ENCODE measurements around the gene GRB10. TPM values are rescaled to one million over a fixed set of nuclear protein-coding genes. Genes with fewer than 3 reads are reported as not detected.

The GRB10 gene
- total and polyA plus RNA-seq, 2 of the 8 experiments (the other 6 are each of a cell fraction or from before 2014, with no cell fraction given), result 35.7 to 97.0 TPM

DNA sequence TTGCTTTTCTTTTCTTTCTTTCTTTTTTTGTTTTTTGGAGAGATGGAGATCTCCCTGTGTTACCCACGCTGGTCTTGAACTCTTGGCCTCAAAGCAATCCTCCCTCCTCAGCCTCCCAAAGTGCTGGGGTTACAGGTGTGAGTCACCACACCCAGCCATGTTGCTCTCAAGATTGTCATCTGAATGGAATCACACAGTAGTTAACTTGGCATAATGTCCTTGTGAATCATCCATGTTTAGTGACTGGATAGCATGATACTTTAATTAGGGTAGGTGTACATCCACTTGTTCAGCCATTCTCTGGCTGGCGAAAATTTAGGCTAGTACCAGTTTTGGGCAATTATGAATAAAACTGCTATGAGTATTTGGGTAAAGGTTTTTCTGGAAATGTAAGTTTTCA lies 15.4 kb upstream of the GRB10 start:
- H3K4ac ChIP-seq (replicated peaks; ENCODE audit: insufficient read length, low read depth, low read length), result no peak overlapping the region
- peaks cover 2 to 8% (median 4%) of the 10 kb centered on the region in 4 experiments for H3K4me1 ChIP-seq (replicated peaks in 1 of 4; ENCODE audit: control insufficient read depth in 3 of 4, insufficient read depth in 4 of 4, low read length in 3 of 4)
- no peak overlapping the region for H3K4me3 ChIP-seq (ENCODE audit: extremely low read depth in 1 of 4, insufficient read depth in 2 of 4, low read depth in 3 of 4, low read length in 4 of 4)
- DNase-seq (ENCODE audit: low read depth in 1 of 2, low spot score in 2 of 2) (no peak), FAIRE-seq (no peak)
- H3K56ac ChIP-seq (replicated peaks; ENCODE audit: insufficient read length, low read depth, low read length), result no peak overlapping the region
- H3K23ac ChIP-seq (ENCODE audit: insufficient read length), result no peak overlapping the region
- H4K5ac ChIP-seq (ENCODE audit: insufficient read length, low read depth, low read length), result no peak overlapping the region
- H3K4me2 ChIP-seq (ENCODE audit: insufficient read depth in 1 of 2, low read depth in 2 of 2, low read length in 2 of 2), result no peak overlapping the region
- no peak overlapping the region for H3K9ac ChIP-seq (replicated peaks in 1 of 4; ENCODE audit: extremely low read depth in 1 of 4, low read depth in 3 of 4, low read length in 3 of 4)
- H4K91ac ChIP-seq (replicated peaks; ENCODE audit: insufficient read length, low read length), result no peak overlapping the region
- no peaks in the 10 kb centered on the region for H3K79me2 ChIP-seq (ENCODE audit: control insufficient read depth in 1 of 2, insufficient read depth in 2 of 2, low read length in 2 of 2)
- H3K36me3 ChIP-seq (ENCODE audit: control insufficient read depth in 2 of 4, insufficient read depth in 4 of 4, low read length in 3 of 4), result no peaks in the 10 kb centered on the region
- H2BK5ac ChIP-seq (ENCODE audit: low read depth, low read length), result no peak overlapping the region
- no peak overlapping the region for H2BK20ac ChIP-seq (ENCODE audit: low read length)
- no peak overlapping the region for H2BK120ac ChIP-seq (replicated peaks; ENCODE audit: low read depth, low read length)
- peaks cover 3% of the 10 kb centered on the region in 2 experiments; a peak in 2 of 4 replicates for H3K9me3 ChIP-seq (ENCODE audit: insufficient read depth in 2 of 2, low read depth in 1 of 2, low read length in 1 of 2)
- H4K20me1 ChIP-seq (replicated peaks in 1 of 2; ENCODE audit: control insufficient read depth in 1 of 2, insufficient read depth in 2 of 2, low read length in 2 of 2), result no peaks in the 10 kb centered on the region
- no peak overlapping the region for H3K18ac ChIP-seq (ENCODE audit: extremely low read depth, low read length)
- H3K79me1 ChIP-seq (ENCODE audit: low read depth, low read length), result no peaks in the 10 kb centered on the region
- H3K27ac ChIP-seq (ENCODE audit: low read depth, low read length), result no peak overlapping the region
- H2BK12ac ChIP-seq (ENCODE audit: low read depth, low read length), result no peak overlapping the region
- ChIA-PET POLR2A (ENCODE audit: partially characterized antibody) (no interaction called here), CTCF (ENCODE audit: partially characterized antibody) (interaction anchor here (1.2 kb wide), 1 partner anchor 9 kb away, joined by 6 read pairs; no protein-coding TSS in a partner anchor)
- no peak overlapping the region for H2AK5ac ChIP-seq (ENCODE audit: low read depth, low read length)
- WGBS, 2 experiments (ENCODE audit: extremely low coverage in 1 of 2, insufficient coverage in 1 of 2, insufficient read length in 1 of 2, insufficient replicate concordance in 2 of 2, low coverage in 1 of 2, low lambda C conversion rate in 2 of 2, missing lambda C conversion rate in 1 of 2), result 91% methylated on average over 2 of the region's 2 CpGs; no CpG with 5 or more reads in 1 of the 2 experiments
- peaks cover 3 to 20% (median 19%) of the 10 kb centered on the region in 4 experiments for H3K27me3 ChIP-seq (replicated peaks in 1 of 4; ENCODE audit: control insufficient read depth in 3 of 4, extremely low read depth in 1 of 4, insufficient read depth in 3 of 4, low read length in 3 of 4)
- no peak overlapping the region for H4K8ac ChIP-seq (ENCODE audit: extremely low read depth, insufficient read depth, low read length)
- no peak overlapping the region for H3K14ac ChIP-seq (ENCODE audit: insufficient read length)
- H2AFZ ChIP-seq (ENCODE audit: low read length), result no peak overlapping the region
- H2BK15ac ChIP-seq (ENCODE audit: low read length), result no peak overlapping the region
- H3K23me2 ChIP-seq (ENCODE audit: low read depth, low read length), result no peaks in the 10 kb centered on the region; the same call in none of the 2 replicates
- no peak for TF ChIP-seq ASH2L (IDR thresholded peaks at IDR 0.05; ENCODE audit: low read length)
- no peak for TF ChIP-seq CEBPB (IDR thresholded peaks at IDR 0.05; ENCODE audit: low read depth, low read length)
- TF ChIP-seq EGR1 (IDR thresholded peaks at IDR 0.05; ENCODE audit: borderline replicate concordance, low read depth, low read length), result no peak
- no peak for TF ChIP-seq TAF1 (IDR thresholded peaks at IDR 0.05; ENCODE audit: low read depth, low read length)
- no peak for TF ChIP-seq ZNF274 (IDR thresholded peaks at IDR 0.05; ENCODE audit: borderline replicate concordance, extremely low read depth, low read length)
- TF ChIP-seq EP300 (IDR thresholded peaks at IDR 0.05; ENCODE audit: borderline replicate concordance in 1 of 2, low read depth in 2 of 2, low read length in 2 of 2), result no peak
- no peak for TF ChIP-seq KDM5A (IDR thresholded peaks at IDR 0.05; ENCODE audit: low read length)
- TF ChIP-seq RNF2 (IDR thresholded peaks at IDR 0.05; ENCODE audit: borderline replicate concordance, low read depth, low read length, missing control alignments, poor library complexity, severe bottlenecking), result no peak
- no peak for TF ChIP-seq SIRT6 (IDR thresholded peaks at IDR 0.05; ENCODE audit: low read length)
- TF ChIP-seq FOSL1 (IDR thresholded peaks at IDR 0.05; ENCODE audit: insufficient read depth, low read depth, low read length), result no peak
- no peak for TF ChIP-seq SP4 (IDR thresholded peaks at IDR 0.05; ENCODE audit: low read length)
- no peak for TF ChIP-seq MAFK (IDR thresholded peaks at IDR 0.05; ENCODE audit: low read depth, low read length)
- no peak for TF ChIP-seq NRF1 (IDR thresholded peaks at IDR 0.05; ENCODE audit: low read depth, low read length)
- no peak for TF ChIP-seq EZH2 (IDR thresholded peaks at IDR 0.05; ENCODE audit: low read depth, low read length, severe bottlenecking)
- no peak for TF ChIP-seq HDAC6 (IDR thresholded peaks at IDR 0.05; ENCODE audit: low read depth, low read length)

Measured in H1 (cell line).